Measurements from ENCODE around the gene GCC1. TPM values are rescaled to one million over a fixed set of nuclear protein-coding genes. Genes with fewer than 3 reads are reported as not detected.

The GCC1 gene
- total and polyA plus RNA-seq, 2 donors (not counting 3 experiments of a cell fraction or from before 2014, with no cell fraction given), result 4.6 to 15.5 TPM

- dilution Hi-C loops (cut with MboI; ENCODE audit: extremely low pct_ligation_motif_present, low sequenced_read_pairs) (no loop called here), intact Hi-C loops (cut with micrococcal nuclease) (loop anchor here (10.0 kb wide), 1 partner anchor 124 kb away; no protein-coding TSS in a partner anchor)
- no peaks in the 10 kb centered on the region for H3K9me3 ChIP-seq (replicated peaks; ENCODE audit: control insufficient read depth, insufficient read depth, low read length)
- no peak overlapping the region for H3K9ac ChIP-seq (replicated peaks; ENCODE audit: extremely low read depth, insufficient read depth, low read length)
- no peaks in the 10 kb centered on the region for H3K4me1 ChIP-seq (ENCODE audit: control insufficient read depth, extremely low read depth, insufficient read depth, low read length)
- no TSS peak for BruUV-seq (replicated peaks)
- H3K27ac ChIP-seq (ENCODE audit: insufficient read depth, low read depth, low read length), result no peak overlapping the region
- no peak overlapping the region for H3K4me2 ChIP-seq (ENCODE audit: insufficient read depth, low read length)
- ChIA-PET POLR2A (no interaction called here), CTCF (interaction anchor here (0.8 to 2.2 kb wide), 8 partner anchors 9 to 581 kb away, joined by 3 to 10 read pairs (median 4); no protein-coding TSS in a partner anchor)
- FAIRE-seq (no peak), DNase-seq (ENCODE audit: low read depth, low spot score) (peak; percentile 19)
- no peak overlapping the region for H2AFZ ChIP-seq (ENCODE audit: low read depth, low read length)
- TF ChIP-seq MAX (IDR thresholded peaks at IDR 0.05; ENCODE audit: insufficient read depth, insufficient read length), result no peak
- no peak for TF ChIP-seq EZH2 (IDR thresholded peaks at IDR 0.05; ENCODE audit: borderline replicate concordance, low read depth, low read length, severe bottlenecking)
- peak in 1 of 2 donors; percentile 23 for TF ChIP-seq CTCF (IDR thresholded peaks at IDR 0.05; ENCODE audit: extremely low read depth in 1 of 2, insufficient read depth in 1 of 2, low read depth in 1 of 2, low read length in 2 of 2)
- H3K79me2 ChIP-seq (ENCODE audit: control insufficient read depth, insufficient read depth, low read length), result no peaks in the 10 kb centered on the region
- H3K9me1 ChIP-seq (replicated peaks; ENCODE audit: control insufficient read depth, extremely low read depth, insufficient read depth, low read length), result no peaks in the 10 kb centered on the region
- H3K27me3 ChIP-seq (ENCODE audit: control insufficient read depth in 2 of 2, insufficient read depth in 2 of 2, low read length in 2 of 2), result peaks cover 5 to 20% of the 10 kb centered on the region in 2 experiments
- no peaks in the 10 kb centered on the region for H4K20me1 ChIP-seq (replicated peaks; ENCODE audit: control insufficient read depth, extremely low read depth, insufficient read depth, low read length)
- H3K4me3 ChIP-seq (replicated peaks in 1 of 3; ENCODE audit: insufficient read depth in 1 of 3, low read depth in 1 of 3, low read length in 3 of 3), result no peak overlapping the region
- no peaks in the 10 kb centered on the region for H3K36me3 ChIP-seq (ENCODE audit: control insufficient read depth in 2 of 2, extremely low read depth in 1 of 2, insufficient read depth in 2 of 2, low read length in 2 of 2)
Observed at GRCh38 chr7:127628445-127628844, 43.0 kb upstream of the GCC1 start.

DNA sequence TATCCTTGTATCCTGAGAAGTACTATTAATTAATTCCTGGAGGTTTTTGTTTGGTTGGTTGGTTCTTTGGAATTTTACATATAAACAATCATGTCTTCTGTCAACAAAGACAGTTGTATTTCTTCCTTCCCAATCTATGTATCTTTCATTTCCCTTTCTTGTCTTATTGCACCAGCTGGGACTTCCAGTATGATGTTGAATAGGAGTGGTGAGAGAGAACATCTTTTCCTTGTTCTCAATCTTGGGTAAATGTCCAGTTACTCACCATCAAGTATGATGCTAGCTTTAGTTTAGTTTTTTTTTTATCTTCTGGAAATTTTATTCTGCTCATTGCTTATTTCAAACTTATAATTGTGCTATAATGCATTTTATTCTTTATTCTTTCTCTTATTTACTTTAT lies 39.9 kb upstream of the GCC1 start:
- H3K27me3 ChIP-seq (ENCODE audit: control insufficient read depth in 2 of 2, insufficient read depth in 2 of 2, low read length in 2 of 2), result peaks cover 8 to 33% of the 10 kb centered on the region in 2 experiments
- no peaks in the 10 kb centered on the region for H3K36me3 ChIP-seq (ENCODE audit: control insufficient read depth in 2 of 2, extremely low read depth in 1 of 2, insufficient read depth in 2 of 2, low read length in 2 of 2)
- no peak overlapping the region for H3K9ac ChIP-seq (replicated peaks; ENCODE audit: extremely low read depth, insufficient read depth, low read length)
- no peaks in the 10 kb centered on the region for H3K9me3 ChIP-seq (replicated peaks; ENCODE audit: control insufficient read depth, insufficient read depth, low read length)
- H3K9me1 ChIP-seq (replicated peaks; ENCODE audit: control insufficient read depth, extremely low read depth, insufficient read depth, low read length), result no peaks in the 10 kb centered on the region
- BruUV-seq (replicated peaks), result no TSS peak
- H2AFZ ChIP-seq (ENCODE audit: low read depth, low read length), result no peak overlapping the region
- no peak for FAIRE-seq
- no peak for DNase-seq (ENCODE audit: low read depth, low spot score)
- dilution Hi-C loops (cut with MboI; ENCODE audit: extremely low pct_ligation_motif_present, low sequenced_read_pairs), result no loop called here
- H4K20me1 ChIP-seq (replicated peaks; ENCODE audit: control insufficient read depth, extremely low read depth, insufficient read depth, low read length), result no peaks in the 10 kb centered on the region
- intact Hi-C loops (cut with micrococcal nuclease), result loop anchor here (10.0 kb wide), 1 partner anchor 121 kb away; no protein-coding TSS in a partner anchor
- no peak overlapping the region for H3K4me2 ChIP-seq (ENCODE audit: insufficient read depth, low read length)
- no peak overlapping the region for H3K4me3 ChIP-seq (replicated peaks in 1 of 3; ENCODE audit: insufficient read depth in 1 of 3, low read depth in 1 of 3, low read length in 3 of 3)
- CTCF ChIA-PET, result no interaction called here
- H3K4me1 ChIP-seq (ENCODE audit: control insufficient read depth, extremely low read depth, insufficient read depth, low read length), result no peaks in the 10 kb centered on the region
- no peaks in the 10 kb centered on the region for H3K79me2 ChIP-seq (ENCODE audit: control insufficient read depth, insufficient read depth, low read length)
- H3K27ac ChIP-seq (ENCODE audit: insufficient read depth, low read depth, low read length), result no peak overlapping the region
- TF ChIP-seq FOS (IDR thresholded peaks at IDR 0.05; ENCODE audit: borderline replicate concordance, insufficient read depth, low read length) (no peak), CTCF (IDR thresholded peaks at IDR 0.05; ENCODE audit: extremely low read depth in 1 of 2, insufficient read depth in 1 of 2, low read depth in 1 of 2, low read length in 2 of 2) (no peak), MYC (IDR thresholded peaks at IDR 0.05; ENCODE audit: low read depth, low read length) (no peak), EZH2 (IDR thresholded peaks at IDR 0.05; ENCODE audit: borderline replicate concordance, low read depth, low read length, severe bottlenecking) (no peak), GATA2 (IDR thresholded peaks at IDR 0.05; ENCODE audit: insufficient read depth, insufficient read length, low read depth, low read length) (no peak), MAX (IDR thresholded peaks at IDR 0.05; ENCODE audit: insufficient read depth, insufficient read length) (no peak), POLR2A (IDR thresholded peaks at IDR 0.05; ENCODE audit: low read depth, low read length) (no peak)
- POLR2A ChIA-PET, result no interaction called here
